GM12864 (cell line): ENCODE results near the gene CXCR5.

Source experiments
- DNase-seq: peaks from one replicate; pipeline ENCODE4 v3.0.0-alpha.2; 2011; ENCODE audit warnings: low read depth
- H3K4me3 ChIP-seq: 2 replicates; pipeline ENCODE4 v1.5.1; 2011; ENCODE audit warnings: mild to moderate bottlenecking, low read depth, low read length, control low read depth
- CTCF ChIP-seq: IDR thresholded peaks from 2 replicates; pipeline ENCODE4 v1.5.1; 2011; ENCODE audit warnings: low read depth, mild to moderate bottlenecking, moderate library complexity, low read length, control low read depth, inconsistent platforms; ENCODE audit errors: missing control alignments

CXCR5 gene

GRCh38 chr11:118939404-118939915, 55.8 kb downstream of the CXCR5 start:
- DNase-seq = no peak
- no peak for TF ChIP-seq CTCF
- H3K4me3 ChIP-seq = no peak overlapping the region

GRCh38 chr11:118939953-118940598, 56.4 kb downstream of the CXCR5 start:
- no peak for DNase-seq
- H3K4me3 ChIP-seq = no peak overlapping the region

GRCh38 chr11:118947091-118947490, 63.4 kb downstream of the CXCR5 start:
- no peak for TF ChIP-seq CTCF

More at GRCh38 chr11:118939953-118940598, 56.4 kb downstream of the CXCR5 start:
- TF ChIP-seq CTCF = no peak

More at GRCh38 chr11:118947091-118947490, 63.4 kb downstream of the CXCR5 start:
- no peak overlapping the region for H3K4me3 ChIP-seq
- DNase-seq = no peak
